GM20000 (cell line): ENCODE data around the gene TPD52L2.
"Not testable (repeated sequence)": the region's sequence is repeated elsewhere in the genome, so short reads cannot be mapped to it uniquely, and the experiment has no call there.

Experiments
- DNase-seq: peaks from one replicate; pipeline ENCODE4 v3.0.0; 2012; ENCODE audit warnings: low spot score
- CTCF ChIP-seq: IDR thresholded peaks from 2 replicates; pipeline ENCODE4 v1.5.1; 2012; ENCODE audit warnings: mild to moderate bottlenecking, control low read depth; ENCODE audit errors: extremely low read depth, missing control alignments

TPD52L2 gene

GRCh38 chr20:63844511-63844991, 20.5 kb upstream of the TPD52L2 start:
- no peak for DNase-seq
- TF ChIP-seq CTCF: no peak

- TF ChIP-seq CTCF: no peak
- no peak for DNase-seq
These were observed 18.8 kb upstream of the TPD52L2 start for GRCh38 chr20:63846128-63846771.

GRCh38 chr20:63846888-63847236, 18.2 kb upstream of the TPD52L2 start:
- no peak for TF ChIP-seq CTCF
- no peak for DNase-seq

- no peak for TF ChIP-seq CTCF
- no peak for DNase-seq
These were observed 17.6 kb upstream of the TPD52L2 start for GRCh38 chr20:63847237-63848002.

- TF ChIP-seq CTCF: no peak
- no peak for DNase-seq
These were observed 16.8 kb upstream of the TPD52L2 start for GRCh38 chr20:63848003-63848911.

- TF ChIP-seq CTCF: no peak
- peak; percentile 96 for DNase-seq
These were observed 14.2 kb upstream of the TPD52L2 start for GRCh38 chr20:63850689-63851547.

- DNase-seq: not testable (repeated sequence)
These were observed 13.5 kb upstream of the TPD52L2 start for GRCh38 chr20:63851548-63851943.

GRCh38 chr20:63853733-63854068, 11.4 kb upstream of the TPD52L2 start:
- DNase-seq: not testable (repeated sequence)
